ENCODE measurements around the gene TMEM123.

Gene TMEM123

GRCh38 chr11:102423936-102424335, 28.6 kb downstream of the TMEM123 start:
- DNase-seq (ENCODE audit: low read depth) = no peak
- no peak overlapping the region for H3K4me3 ChIP-seq (replicated peaks; ENCODE audit: low read depth, low read length)
- no peak for TF ChIP-seq CTCF (IDR thresholded peaks at IDR 0.05; ENCODE audit: low read length, missing control alignments)

- H3K4me3 ChIP-seq (replicated peaks; ENCODE audit: low read depth, low read length) = no peak overlapping the region
- no peak for DNase-seq (ENCODE audit: low read depth)
- no peak for TF ChIP-seq CTCF (IDR thresholded peaks at IDR 0.05; ENCODE audit: low read length, missing control alignments)
Observed at GRCh38 chr11:102422817-102423712, 29.5 kb downstream of the TMEM123 start.

DNA sequence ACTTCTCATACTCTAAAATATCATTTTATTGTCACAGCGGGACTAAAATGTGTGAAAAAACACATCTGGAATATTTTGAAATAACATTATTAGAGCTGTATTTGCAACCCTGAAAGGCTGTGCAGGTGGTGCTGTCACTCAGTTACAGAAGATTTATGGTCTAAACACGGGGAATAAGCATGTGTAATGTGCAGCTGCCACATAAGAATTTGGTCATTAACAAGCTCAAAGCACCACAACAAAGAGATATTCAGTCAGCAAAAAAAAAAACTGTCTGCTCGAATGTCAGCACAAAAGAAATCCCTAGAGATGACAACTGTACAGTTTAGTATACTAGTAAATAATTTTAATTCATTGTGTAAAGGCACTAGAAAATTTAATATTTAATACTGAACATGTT, 31.3 kb downstream of the TMEM123 start:
- no peak overlapping the region for H3K4me3 ChIP-seq (replicated peaks; ENCODE audit: low read depth, low read length)
- no peak for DNase-seq (ENCODE audit: low read depth)
- no peak for TF ChIP-seq CTCF (IDR thresholded peaks at IDR 0.05; ENCODE audit: low read length, missing control alignments)

- no peak for DNase-seq (ENCODE audit: low read depth)
- no peak for TF ChIP-seq CTCF (IDR thresholded peaks at IDR 0.05; ENCODE audit: low read length, missing control alignments)
- no peak overlapping the region for H3K4me3 ChIP-seq (replicated peaks; ENCODE audit: low read depth, low read length)
Observed at GRCh38 chr11:102420547-102420946, 32.0 kb downstream of the TMEM123 start.

GRCh38 chr11:102419181-102419580, 33.4 kb downstream of the TMEM123 start:
- no peak overlapping the region for H3K4me3 ChIP-seq (replicated peaks; ENCODE audit: low read depth, low read length)
- TF ChIP-seq CTCF (IDR thresholded peaks at IDR 0.05; ENCODE audit: low read length, missing control alignments) = no peak
- no peak for DNase-seq (ENCODE audit: low read depth)

- no peak overlapping the region for H3K4me3 ChIP-seq (replicated peaks; ENCODE audit: low read depth, low read length)
- no peak for DNase-seq (ENCODE audit: low read depth)
- TF ChIP-seq CTCF (IDR thresholded peaks at IDR 0.05; ENCODE audit: low read length, missing control alignments) = no peak
Observed at GRCh38 chr11:102416976-102417375, 35.6 kb downstream of the TMEM123 start.

All from fibroblast of pulmonary artery (primary cell).